Activated naive CD4-positive, alpha-beta T cell treated with anti-CD3 and anti-CD28 coated beads for 36 hours (primary cell): Measurements from ENCODE around the gene DCN. TPM values are rescaled to one million over a fixed set of nuclear protein-coding genes. Genes with fewer than 3 reads are reported as not detected.

Experiments
- CTCF ChIA-PET: fragments of 350-600 bp; sonication (Branson Sonifier 250); formaldehyde crosslinking; loops from one replicate; lab custom pipeline; 2021; ENCODE audit warnings: antibody characterized with exemption; lab: Charles Lee
- DNase-seq: peaks from one replicate; pipeline ENCODE4 v3.0.0-alpha.2; 2020
- H3K27ac Mint-ChIP-seq: one replicate; pipeline ENCODE4 v1.8.0; 2021; ENCODE audit warnings: mild to moderate bottlenecking, mixed read lengths
- H3K27me3 Mint-ChIP-seq: one replicate; pipeline ENCODE4 v1.8.0; 2021; ENCODE audit warnings: low read depth, mixed read lengths
- H3K36me3 Mint-ChIP-seq: one replicate; pipeline ENCODE4 v1.8.0; 2021; ENCODE audit warnings: low read depth, mixed read lengths
- H3K4me1 Mint-ChIP-seq: one replicate; pipeline ENCODE4 v1.8.0; 2021; ENCODE audit warnings: low read depth, mixed read lengths
- H3K4me3 Mint-ChIP-seq: one replicate; pipeline ENCODE4 v1.8.0; 2021; ENCODE audit warnings: mild to moderate bottlenecking, moderate library complexity, mixed read lengths
- H3K9me3 Mint-ChIP-seq: one replicate; pipeline ENCODE4 v1.8.0; 2021; ENCODE audit warnings: mixed read lengths
- intact Hi-C: fragments of 100-400 bp; cut with micrococcal nuclease; formaldehyde crosslinking; loops from one replicate; pipeline ENCODE4 v1.15.1; 2023
- total RNA-seq, 2 experiments: library from RNA; stranded (reverse); gene quantifications; one replicate each; pipeline ENCODE4 v1.2.3, GENCODE V29; 2021

Gene DCN
- total RNA-seq, 2 experiments from 2014 or later = not detected

DNA sequence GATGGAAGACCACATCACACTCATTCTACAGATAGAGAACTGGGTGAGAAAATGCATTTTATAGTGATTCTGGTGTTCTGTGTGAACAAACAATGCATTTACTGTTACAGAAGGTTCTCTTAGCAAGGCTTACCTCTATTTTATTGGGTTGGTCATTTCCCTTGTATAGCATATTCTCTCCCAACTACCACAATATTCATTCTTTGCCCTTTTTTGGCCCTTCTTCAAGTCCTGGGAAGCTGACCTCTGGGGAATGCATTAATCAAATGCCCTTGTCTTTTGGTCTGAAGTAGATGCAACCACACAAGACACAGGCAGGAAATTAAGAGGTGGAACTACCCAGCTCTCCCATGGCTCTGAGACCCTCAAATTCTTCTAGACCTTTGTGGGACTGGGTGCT is 19.5 kb downstream of the DCN start:
- CTCF ChIA-PET = no interaction called here
- no peak overlapping the region for H3K4me3 Mint-ChIP-seq
- intact Hi-C loops = no loop called here

DNA sequence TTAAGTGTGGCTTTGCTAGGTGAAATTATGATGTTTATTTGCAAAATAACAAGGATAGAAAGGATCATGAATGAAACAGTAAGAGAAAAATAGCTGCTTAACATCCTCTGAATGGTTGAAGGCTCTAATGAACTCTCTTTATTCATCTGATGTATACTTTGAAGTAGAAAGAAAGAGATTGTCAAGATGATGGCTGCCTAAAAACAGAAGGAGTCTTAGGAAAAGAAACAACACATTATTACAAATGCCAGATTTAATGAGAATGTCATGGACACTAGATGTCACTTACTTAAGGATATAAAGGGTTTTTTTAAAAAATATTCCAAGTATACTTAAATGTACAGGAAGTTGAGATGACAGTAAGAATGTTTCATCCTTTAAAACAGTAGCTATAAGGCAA is 21.6 kb downstream of the DCN start:
- Mint-ChIP-seq H3K4me3 (no peak overlapping the region), H3K27me3 (no peaks in the 10 kb centered on the region), H3K36me3 (no peaks in the 10 kb centered on the region), H3K27ac (no peak overlapping the region), H3K4me1 (no peaks in the 10 kb centered on the region), H3K9me3 (no peaks in the 10 kb centered on the region)
- CTCF ChIA-PET = interaction anchor here (0.6 to 0.7 kb wide), 2 partner anchors 144 to 806 kb away, joined by 3 to 4 read pairs; no protein-coding TSS in a partner anchor
- no peak for DNase-seq
- intact Hi-C loops = no loop called here

More for the DNA sequence above, 19.5 kb downstream of the DCN start:
- Mint-ChIP-seq H3K9me3 (no peaks in the 10 kb centered on the region), H3K36me3 (no peaks in the 10 kb centered on the region), H3K4me1 (no peaks in the 10 kb centered on the region), H3K27ac (no peak overlapping the region), H3K27me3 (peaks cover 3% of the 10 kb centered on the region)
- no peak for DNase-seq

DNA sequence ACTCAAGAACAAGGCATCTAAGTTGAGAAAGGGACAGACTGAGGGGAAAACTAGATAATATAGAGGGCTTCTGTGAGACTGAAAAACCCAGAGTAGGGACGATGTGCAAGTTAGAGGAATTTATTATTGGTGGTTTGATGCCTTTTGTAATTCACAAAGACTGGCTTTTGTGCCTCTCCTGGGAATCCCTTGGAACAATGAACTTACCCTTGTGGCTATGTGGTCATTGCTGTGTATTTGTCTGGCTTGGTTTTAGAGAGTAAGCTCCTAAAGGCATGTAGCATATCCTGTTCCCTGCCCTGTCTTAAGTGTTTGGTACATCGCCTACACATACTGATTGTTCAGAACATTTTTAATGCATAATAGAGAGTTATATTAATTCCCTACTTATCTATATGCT is 26.6 kb downstream of the DCN start:
- intact Hi-C loops = no loop called here
- Mint-ChIP-seq H3K4me3 (no peak overlapping the region), H3K36me3 (no peaks in the 10 kb centered on the region), H3K4me1 (no peaks in the 10 kb centered on the region), H3K27me3 (no peaks in the 10 kb centered on the region), H3K9me3 (no peaks in the 10 kb centered on the region), H3K27ac (no peak overlapping the region)
- CTCF ChIA-PET = no interaction called here
- DNase-seq = no peak

DNA sequence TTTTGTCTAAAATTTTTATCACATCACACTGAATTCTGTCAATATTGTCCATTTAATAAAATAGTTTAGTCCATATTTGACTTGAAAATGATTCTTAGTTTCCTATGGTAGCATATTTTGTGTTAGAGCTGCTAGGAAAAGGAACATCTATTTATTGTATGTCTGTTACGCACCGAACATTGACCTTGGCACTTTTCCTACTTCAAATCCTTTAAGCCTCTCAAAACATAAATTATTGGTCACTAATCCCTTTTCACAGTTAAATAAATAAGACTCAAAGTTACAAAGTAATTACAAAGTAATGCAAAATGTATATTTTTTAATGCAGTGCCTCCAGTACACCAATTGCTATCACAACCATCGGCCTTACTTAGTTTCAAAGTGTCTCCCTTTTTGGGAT is 28.5 kb downstream of the DCN start:
- Mint-ChIP-seq H3K27me3 (peaks cover 4% of the 10 kb centered on the region), H3K27ac (no peak overlapping the region), H3K4me3 (no peak overlapping the region), H3K9me3 (no peaks in the 10 kb centered on the region), H3K36me3 (no peaks in the 10 kb centered on the region), H3K4me1 (no peaks in the 10 kb centered on the region)
- DNase-seq = no peak
- CTCF ChIA-PET = no interaction called here
- intact Hi-C loops = no loop called here

DNA sequence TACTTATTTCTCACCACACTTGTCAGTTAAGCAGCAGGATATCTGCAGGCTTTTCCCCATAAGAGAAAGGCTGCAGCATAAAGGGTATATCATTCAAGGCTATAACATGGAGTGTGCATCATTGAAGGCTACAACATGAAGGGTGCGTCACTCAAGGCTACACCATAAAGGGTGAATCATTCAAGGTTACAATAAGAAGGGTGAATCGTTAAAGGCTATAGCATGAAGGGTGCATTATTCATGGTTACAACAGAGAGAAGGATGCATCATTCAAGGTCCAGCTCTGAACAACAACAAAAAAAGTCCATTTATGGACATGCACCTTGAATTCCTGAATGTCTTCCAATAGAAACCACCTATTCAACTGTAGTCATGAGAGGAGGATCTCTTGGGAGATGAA is 38.6 kb downstream of the DCN start:
- Mint-ChIP-seq H3K27ac (no peak overlapping the region), H3K9me3 (no peaks in the 10 kb centered on the region), H3K27me3 (peaks cover 5% of the 10 kb centered on the region), H3K36me3 (no peaks in the 10 kb centered on the region), H3K4me1 (no peaks in the 10 kb centered on the region), H3K4me3 (no peak overlapping the region)
- intact Hi-C loops = no loop called here
- DNase-seq = no peak
- CTCF ChIA-PET = interaction anchor here (0.9 kb wide), 1 partner anchor 36 kb away, joined by 4 read pairs; no protein-coding TSS in a partner anchor

DNA sequence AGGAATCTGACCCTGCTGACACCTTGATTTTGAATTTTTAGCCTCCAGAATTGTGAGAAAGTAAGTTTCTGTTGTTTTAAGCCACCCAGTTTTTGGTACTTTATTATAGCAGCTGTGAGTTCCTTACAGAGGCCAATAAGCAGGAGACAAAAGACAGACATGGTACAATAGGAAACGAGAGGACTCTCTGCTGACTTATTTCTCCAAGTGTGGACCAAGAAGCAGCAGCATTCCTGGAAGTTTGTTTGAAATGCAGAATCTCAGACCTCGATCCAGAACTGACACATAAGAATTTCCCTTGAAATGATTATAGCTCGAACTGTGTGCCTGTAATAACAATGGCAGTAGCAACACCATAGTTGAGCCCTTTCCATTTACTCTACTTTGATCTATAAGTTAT is 39.4 kb downstream of the DCN start:
- intact Hi-C loops = no loop called here
- H3K9me3 Mint-ChIP-seq = no peaks in the 10 kb centered on the region
- no peaks in the 10 kb centered on the region for H3K4me1 Mint-ChIP-seq
- peaks cover 3% of the 10 kb centered on the region for H3K27me3 Mint-ChIP-seq
- DNase-seq = no peak
- no peak overlapping the region for H3K27ac Mint-ChIP-seq
- CTCF ChIA-PET = interaction anchor here (0.6 to 0.9 kb wide), 2 partner anchors 35 to 230 kb away, joined by 3 to 4 read pairs; no protein-coding TSS in a partner anchor
- H3K4me3 Mint-ChIP-seq = no peak overlapping the region
- H3K36me3 Mint-ChIP-seq = no peaks in the 10 kb centered on the region

DNA sequence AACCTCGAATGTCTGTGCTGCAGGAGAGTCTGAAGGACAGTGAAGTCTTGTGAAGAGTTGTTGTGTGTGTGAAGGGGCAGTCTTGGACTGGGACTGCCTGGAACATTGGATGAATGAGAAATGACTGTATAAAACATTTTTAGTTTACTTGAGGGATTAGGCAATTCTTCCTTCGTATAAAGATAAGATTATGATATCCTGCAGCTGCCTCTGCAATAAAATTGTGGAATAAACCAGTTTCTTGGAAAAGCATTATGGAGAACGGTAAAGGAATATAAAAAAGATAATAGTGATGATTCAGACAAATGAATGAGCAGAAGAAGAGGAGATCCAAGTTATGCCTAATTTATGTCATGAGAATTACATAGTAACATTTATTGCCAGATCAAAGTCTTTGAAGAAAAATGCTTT is 40.4 kb downstream of the DCN start:
- intact Hi-C loops = no loop called here
- CTCF ChIA-PET = no interaction called here
- peaks cover 7% of the 10 kb centered on the region for H3K27me3 Mint-ChIP-seq
- H3K36me3 Mint-ChIP-seq = no peaks in the 10 kb centered on the region
- H3K9me3 Mint-ChIP-seq = no peaks in the 10 kb centered on the region
- no peak for DNase-seq
- no peak overlapping the region for H3K4me3 Mint-ChIP-seq
- H3K4me1 Mint-ChIP-seq = no peaks in the 10 kb centered on the region
- H3K27ac Mint-ChIP-seq = no peak overlapping the region

DNA sequence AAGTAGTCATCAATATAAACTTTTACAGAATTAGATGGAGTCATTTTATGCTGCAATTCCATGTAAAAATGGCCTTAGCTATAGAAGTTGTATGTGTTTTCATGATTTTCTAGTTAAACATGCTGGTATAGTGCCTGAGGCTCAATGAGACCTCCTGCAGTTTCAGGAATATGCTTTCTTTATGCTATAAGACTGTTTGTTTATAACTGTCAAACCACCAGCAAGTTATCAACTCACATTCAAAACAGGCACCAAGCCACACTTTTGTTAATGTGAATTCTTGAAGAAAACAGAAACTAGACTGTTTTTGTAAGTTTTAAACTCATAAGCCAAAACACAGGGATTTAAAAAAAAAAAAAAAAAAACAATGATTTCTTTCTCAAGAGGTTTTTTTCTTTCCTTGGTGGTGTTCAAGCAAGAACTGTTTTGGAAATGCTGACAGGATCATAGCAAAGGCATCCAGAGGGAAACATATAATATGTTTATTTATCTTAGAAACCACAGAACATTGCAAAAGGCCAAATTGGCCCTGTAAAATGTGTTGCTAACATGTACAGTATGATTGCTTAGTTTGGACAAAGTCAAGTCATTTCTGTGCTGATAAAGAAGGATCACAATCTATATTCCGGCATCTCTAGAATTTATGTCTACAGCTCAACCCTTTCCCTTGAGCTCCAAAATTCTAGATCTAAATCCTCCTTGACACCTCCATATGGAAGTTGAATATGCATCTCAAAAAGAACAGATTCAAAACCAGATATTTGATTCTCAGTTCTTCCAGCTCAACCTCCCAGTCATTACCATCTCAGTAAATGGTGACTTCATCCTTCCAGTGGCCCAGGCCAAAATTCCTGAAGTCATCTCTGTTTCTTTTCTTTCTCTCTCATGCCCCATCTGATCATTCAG is 42.3 kb downstream of the DCN start:
- H3K27me3 Mint-ChIP-seq = peaks cover 7% of the 10 kb centered on the region
- H3K4me3 Mint-ChIP-seq = no peak overlapping the region
- intact Hi-C loops = no loop called here
- H3K36me3 Mint-ChIP-seq = no peaks in the 10 kb centered on the region
- CTCF ChIA-PET = interaction anchor here (1.1 kb wide), 1 partner anchor 186 kb away, joined by 3 read pairs; no protein-coding TSS in a partner anchor
- no peaks in the 10 kb centered on the region for H3K4me1 Mint-ChIP-seq
- no peak for DNase-seq
- no peaks in the 10 kb centered on the region for H3K9me3 Mint-ChIP-seq
- no peak overlapping the region for H3K27ac Mint-ChIP-seq

DNA sequence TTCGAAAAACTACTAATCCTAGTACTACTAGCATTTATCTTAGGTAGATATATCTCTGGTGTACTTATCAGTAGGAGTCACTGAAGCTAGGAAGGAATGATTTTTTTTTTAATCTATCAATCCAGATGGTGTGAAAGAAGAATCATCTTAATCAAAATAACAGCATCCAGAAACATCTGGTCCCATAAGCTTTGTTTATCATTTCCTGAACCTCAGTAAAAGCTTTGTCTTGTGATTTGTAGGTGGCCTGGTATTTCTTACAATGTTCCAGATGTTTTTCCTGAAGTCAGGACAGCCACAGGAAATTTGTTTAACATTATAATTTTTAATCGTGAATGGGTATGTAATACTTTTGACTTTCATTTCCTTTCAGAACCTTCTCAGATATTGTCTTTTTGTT is 43.3 kb downstream of the DCN start:
- CTCF ChIA-PET = no interaction called here
- Mint-ChIP-seq H3K9me3 (no peaks in the 10 kb centered on the region), H3K4me1 (no peaks in the 10 kb centered on the region), H3K27me3 (peaks cover 7% of the 10 kb centered on the region), H3K4me3 (no peak overlapping the region), H3K36me3 (no peaks in the 10 kb centered on the region), H3K27ac (no peak overlapping the region)
- DNase-seq = no peak
- intact Hi-C loops = no loop called here

DNA sequence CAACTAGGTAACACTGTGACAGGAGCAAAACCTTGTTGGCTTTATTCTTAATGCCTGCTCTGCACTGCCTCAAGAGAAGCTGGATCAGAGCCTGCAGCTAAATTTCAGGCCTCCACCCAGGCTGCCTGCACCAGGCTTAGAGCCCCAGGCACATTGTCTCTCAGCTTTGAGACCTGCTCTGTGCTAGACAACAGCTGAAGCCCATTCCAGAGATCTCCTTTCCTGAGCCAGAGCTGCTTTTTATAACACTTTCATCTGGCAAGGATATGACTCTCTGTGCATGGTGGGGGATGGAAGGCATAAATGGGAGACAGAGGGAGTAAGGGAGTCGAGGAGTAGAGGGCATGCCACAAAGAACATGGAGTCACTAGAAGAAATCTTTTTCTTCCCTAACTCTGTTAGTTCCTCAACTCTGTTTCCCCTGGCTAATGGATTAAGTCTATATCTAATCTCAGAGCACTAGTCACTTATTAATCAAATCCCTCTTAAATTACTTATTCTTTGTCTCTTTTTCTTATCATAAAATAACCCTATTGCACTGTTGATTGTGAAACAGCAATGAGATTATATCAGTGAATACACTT is 44.2 kb downstream of the DCN start:
- Mint-ChIP-seq H3K9me3 (no peaks in the 10 kb centered on the region), H3K4me1 (no peaks in the 10 kb centered on the region), H3K36me3 (no peaks in the 10 kb centered on the region), H3K27me3 (peaks cover 8% of the 10 kb centered on the region), H3K4me3 (no peak overlapping the region), H3K27ac (no peak overlapping the region)
- intact Hi-C loops = no loop called here
- no peak for DNase-seq
- CTCF ChIA-PET = no interaction called here

DNA sequence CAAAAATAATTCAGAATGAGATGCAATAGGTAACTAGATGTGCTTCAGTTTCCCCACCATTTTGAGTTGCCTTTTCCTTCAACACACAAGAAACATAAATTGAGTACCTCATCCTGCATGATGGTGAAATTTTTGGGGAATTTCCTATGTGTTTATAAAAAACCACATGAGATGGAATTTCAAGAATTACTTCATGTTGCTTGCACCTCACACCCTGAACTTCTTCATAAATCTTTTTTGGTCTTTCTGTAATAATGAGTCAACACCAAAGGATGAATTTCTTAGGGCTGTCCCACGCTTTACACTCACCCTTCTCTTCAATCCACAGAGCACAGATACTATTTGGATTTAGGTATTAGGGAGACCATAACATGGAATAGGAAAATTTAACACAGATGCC is 48.7 kb downstream of the DCN start:
- intact Hi-C loops = no loop called here
- H3K9me3 Mint-ChIP-seq = no peaks in the 10 kb centered on the region
- H3K4me3 Mint-ChIP-seq = no peak overlapping the region
- H3K27me3 Mint-ChIP-seq = peaks cover 6% of the 10 kb centered on the region
- no peak for DNase-seq
- H3K4me1 Mint-ChIP-seq = no peaks in the 10 kb centered on the region
- CTCF ChIA-PET = no interaction called here
- no peaks in the 10 kb centered on the region for H3K36me3 Mint-ChIP-seq
- H3K27ac Mint-ChIP-seq = no peak overlapping the region

DNA sequence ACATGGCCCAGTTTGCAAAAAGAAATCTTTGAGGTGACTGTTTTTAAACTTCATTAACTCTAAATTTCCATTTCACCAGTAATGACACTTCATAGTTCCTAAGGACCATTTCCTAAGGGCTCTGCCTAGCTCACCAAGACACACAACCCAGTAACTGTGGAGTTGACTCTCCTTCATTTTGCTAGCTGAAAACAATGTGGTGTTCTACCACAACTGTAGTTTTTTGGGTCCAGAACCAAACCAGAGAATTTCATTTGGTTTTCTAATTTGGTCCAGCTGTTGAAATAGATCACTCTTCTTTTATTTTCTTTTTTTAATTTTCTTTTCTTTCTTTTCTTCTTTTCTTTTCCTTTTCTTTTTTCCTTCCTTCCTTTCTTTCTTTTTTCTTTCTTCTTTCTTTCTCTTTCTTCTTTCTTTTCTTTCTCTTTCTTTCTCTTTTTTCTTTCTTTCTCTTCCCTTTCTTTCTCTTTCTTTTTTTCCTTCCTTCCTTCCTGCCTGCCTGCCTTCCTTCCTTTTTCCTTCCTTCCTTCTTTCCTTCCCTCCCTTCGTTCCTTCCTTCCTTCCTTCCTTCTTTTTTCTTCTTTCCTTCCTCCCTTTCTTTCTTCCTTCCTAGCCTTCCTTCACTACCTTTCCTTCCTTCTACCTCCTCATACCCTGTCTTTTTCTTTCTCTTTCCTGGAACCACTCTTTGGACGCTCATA is 52.8 kb downstream of the DCN start:
- Mint-ChIP-seq H3K4me1 (no peaks in the 10 kb centered on the region), H3K27me3 (peaks cover 6% of the 10 kb centered on the region), H3K9me3 (no peaks in the 10 kb centered on the region), H3K4me3 (no peak overlapping the region), H3K36me3 (no peaks in the 10 kb centered on the region), H3K27ac (no peak overlapping the region)
- intact Hi-C loops = no loop called here
- CTCF ChIA-PET = no interaction called here
- DNase-seq = no peak
